ENCODE data around the gene MTRF1. TPM values are rescaled to one million over a fixed set of nuclear protein-coding genes. Genes with fewer than 3 reads are reported as not detected.

Gene MTRF1
- polyA plus RNA-seq, 2 donors, result 7.7 to 13.7 TPM

- 68 to 70% methylated on average over 6 of the region's 6 CpGs for WGBS, 2 donors
- Histone ChIP-seq H3K9me3 (ENCODE audit: control insufficient read depth in 2 of 2, insufficient read depth in 1 of 2, low read depth in 1 of 2, low read length in 1 of 2) (no peaks in the 10 kb centered on the region), H3K27ac (ENCODE audit: low read depth in 2 of 2, low read length in 1 of 2) (no peak overlapping the region), H3K27me3 (ENCODE audit: control insufficient read depth in 1 of 2, insufficient read depth in 2 of 2, low read length in 2 of 2) (no peaks in the 10 kb centered on the region), H3K36me3 (ENCODE audit: control insufficient read depth in 2 of 2, insufficient read depth in 2 of 2, low read length in 1 of 2) (no peaks in the 10 kb centered on the region), H3K4me1 (ENCODE audit: control insufficient read depth in 2 of 2, insufficient read depth in 2 of 2, low read length in 1 of 2) (no peaks in the 10 kb centered on the region), H3K4me3 (ENCODE audit: low read depth in 1 of 2, low read length in 2 of 2) (no peak overlapping the region)
These were observed 3.4 kb downstream of the MTRF1 start for GRCh38 chr13:41259875-41260501.

GRCh38 chr13:41257535-41257934 lies 5.8 kb downstream of the MTRF1 start:
- no peak overlapping the region for H3K4me3 ChIP-seq (ENCODE audit: low read depth in 1 of 2, low read length in 2 of 2)
- H3K4me1 ChIP-seq (ENCODE audit: control insufficient read depth in 2 of 2, insufficient read depth in 2 of 2, low read length in 1 of 2), result no peaks in the 10 kb centered on the region
- no peak overlapping the region for H3K27ac ChIP-seq (ENCODE audit: low read depth in 2 of 2, low read length in 1 of 2)
- H3K9me3 ChIP-seq (ENCODE audit: control insufficient read depth in 2 of 2, insufficient read depth in 1 of 2, low read depth in 1 of 2, low read length in 1 of 2), result no peaks in the 10 kb centered on the region
- H3K36me3 ChIP-seq (ENCODE audit: control insufficient read depth in 2 of 2, insufficient read depth in 2 of 2, low read length in 1 of 2), result peaks cover 0 to 3% of the 10 kb centered on the region in 2 donors
- H3K27me3 ChIP-seq (ENCODE audit: control insufficient read depth in 1 of 2, insufficient read depth in 2 of 2, low read length in 2 of 2), result no peaks in the 10 kb centered on the region

- Histone ChIP-seq H3K9me3 (ENCODE audit: control insufficient read depth in 2 of 2, insufficient read depth in 1 of 2, low read depth in 1 of 2, low read length in 1 of 2) (no peaks in the 10 kb centered on the region), H3K4me3 (ENCODE audit: low read depth in 1 of 2, low read length in 2 of 2) (no peak overlapping the region), H3K4me1 (ENCODE audit: control insufficient read depth in 2 of 2, insufficient read depth in 2 of 2, low read length in 1 of 2) (no peaks in the 10 kb centered on the region), H3K27me3 (ENCODE audit: control insufficient read depth in 1 of 2, insufficient read depth in 2 of 2, low read length in 2 of 2) (no peaks in the 10 kb centered on the region), H3K36me3 (ENCODE audit: control insufficient read depth in 2 of 2, insufficient read depth in 2 of 2, low read length in 1 of 2) (peaks cover 0 to 3% of the 10 kb centered on the region in 2 donors), H3K27ac (ENCODE audit: low read depth in 2 of 2, low read length in 1 of 2) (no peak overlapping the region)
- WGBS, 2 donors, result 70 to 94% methylated on average over 1 of the region's 1 CpG
These were observed 8.5 kb downstream of the MTRF1 start for GRCh38 chr13:41254902-41255301.

- no peak overlapping the region for H3K27ac ChIP-seq (ENCODE audit: low read depth in 2 of 2, low read length in 1 of 2)
- no peaks in the 10 kb centered on the region for H3K4me1 ChIP-seq (ENCODE audit: control insufficient read depth in 2 of 2, insufficient read depth in 2 of 2, low read length in 1 of 2)
- no peak overlapping the region for H3K4me3 ChIP-seq (ENCODE audit: low read depth in 1 of 2, low read length in 2 of 2)
- H3K9me3 ChIP-seq (ENCODE audit: control insufficient read depth in 2 of 2, insufficient read depth in 1 of 2, low read depth in 1 of 2, low read length in 1 of 2), result no peaks in the 10 kb centered on the region
- peaks cover 0 to 3% of the 10 kb centered on the region in 2 donors for H3K36me3 ChIP-seq (ENCODE audit: control insufficient read depth in 2 of 2, insufficient read depth in 2 of 2, low read length in 1 of 2)
- no peaks in the 10 kb centered on the region for H3K27me3 ChIP-seq (ENCODE audit: control insufficient read depth in 1 of 2, insufficient read depth in 2 of 2, low read length in 2 of 2)
These were observed 12.4 kb downstream of the MTRF1 start for GRCh38 chr13:41250993-41251392.

GRCh38 chr13:41246969-41247680 lies 16.3 kb downstream of the MTRF1 start:
- no peak overlapping the region for H3K27ac ChIP-seq (ENCODE audit: low read depth in 2 of 2, low read length in 1 of 2)
- H3K27me3 ChIP-seq (ENCODE audit: control insufficient read depth in 1 of 2, insufficient read depth in 2 of 2, low read length in 2 of 2), result no peaks in the 10 kb centered on the region
- H3K4me1 ChIP-seq (ENCODE audit: control insufficient read depth in 2 of 2, insufficient read depth in 2 of 2, low read length in 1 of 2), result peaks cover 0 to 2% of the 10 kb centered on the region in 2 donors
- H3K9me3 ChIP-seq (ENCODE audit: control insufficient read depth in 2 of 2, insufficient read depth in 1 of 2, low read depth in 1 of 2, low read length in 1 of 2), result no peaks in the 10 kb centered on the region
- H3K36me3 ChIP-seq (ENCODE audit: control insufficient read depth in 2 of 2, insufficient read depth in 2 of 2, low read length in 1 of 2), result no peaks in the 10 kb centered on the region
- no peak overlapping the region for H3K4me3 ChIP-seq (ENCODE audit: low read depth in 1 of 2, low read length in 2 of 2)
- 91 to 93% methylated on average over 8 of the region's 8 CpGs for WGBS, 2 donors

- no peaks in the 10 kb centered on the region for H3K36me3 ChIP-seq (ENCODE audit: control insufficient read depth in 2 of 2, insufficient read depth in 2 of 2, low read length in 1 of 2)
- no peak overlapping the region for H3K27ac ChIP-seq (ENCODE audit: low read depth in 2 of 2, low read length in 1 of 2)
- no peaks in the 10 kb centered on the region for H3K9me3 ChIP-seq (ENCODE audit: control insufficient read depth in 2 of 2, insufficient read depth in 1 of 2, low read depth in 1 of 2, low read length in 1 of 2)
- H3K27me3 ChIP-seq (ENCODE audit: control insufficient read depth in 1 of 2, insufficient read depth in 2 of 2, low read length in 2 of 2), result no peaks in the 10 kb centered on the region
- WGBS, 2 donors, result 77 to 82% methylated on average over 3 of the region's 3 CpGs
- H3K4me3 ChIP-seq (ENCODE audit: low read depth in 1 of 2, low read length in 2 of 2), result no peak overlapping the region
- peaks cover 0 to 2% of the 10 kb centered on the region in 2 donors for H3K4me1 ChIP-seq (ENCODE audit: control insufficient read depth in 2 of 2, insufficient read depth in 2 of 2, low read length in 1 of 2)
These were observed 18.8 kb downstream of the MTRF1 start for GRCh38 chr13:41244556-41244955.

- Histone ChIP-seq H3K9me3 (ENCODE audit: control insufficient read depth in 2 of 2, insufficient read depth in 1 of 2, low read depth in 1 of 2, low read length in 1 of 2) (no peaks in the 10 kb centered on the region), H3K27ac (ENCODE audit: low read depth in 2 of 2, low read length in 1 of 2) (no peak overlapping the region), H3K4me1 (ENCODE audit: control insufficient read depth in 2 of 2, insufficient read depth in 2 of 2, low read length in 1 of 2) (peaks cover 0 to 2% of the 10 kb centered on the region in 2 donors), H3K27me3 (ENCODE audit: control insufficient read depth in 1 of 2, insufficient read depth in 2 of 2, low read length in 2 of 2) (no peaks in the 10 kb centered on the region), H3K4me3 (ENCODE audit: low read depth in 1 of 2, low read length in 2 of 2) (no peak overlapping the region), H3K36me3 (ENCODE audit: control insufficient read depth in 2 of 2, insufficient read depth in 2 of 2, low read length in 1 of 2) (no peaks in the 10 kb centered on the region)
- 91 to 92% methylated on average over 4 of the region's 4 CpGs for WGBS, 2 donors
These were observed 21.8 kb downstream of the MTRF1 start for GRCh38 chr13:41241626-41242025.

- 65 to 87% methylated on average over 1 of the region's 1 CpG for WGBS, 2 donors
- Histone ChIP-seq H3K36me3 (ENCODE audit: control insufficient read depth in 2 of 2, insufficient read depth in 2 of 2, low read length in 1 of 2) (peaks cover 0 to 2% of the 10 kb centered on the region in 2 donors), H3K9me3 (ENCODE audit: control insufficient read depth in 2 of 2, insufficient read depth in 1 of 2, low read depth in 1 of 2, low read length in 1 of 2) (no peaks in the 10 kb centered on the region), H3K4me3 (ENCODE audit: low read depth in 1 of 2, low read length in 2 of 2) (no peak overlapping the region), H3K27ac (ENCODE audit: low read depth in 2 of 2, low read length in 1 of 2) (no peak overlapping the region), H3K27me3 (ENCODE audit: control insufficient read depth in 1 of 2, insufficient read depth in 2 of 2, low read length in 2 of 2) (no peaks in the 10 kb centered on the region), H3K4me1 (ENCODE audit: control insufficient read depth in 2 of 2, insufficient read depth in 2 of 2, low read length in 1 of 2) (no peaks in the 10 kb centered on the region)
These were observed 27.0 kb downstream of the MTRF1 start for GRCh38 chr13:41236369-41236768.

GRCh38 chr13:41232578-41233480 lies 30.5 kb downstream of the MTRF1 start:
- no peaks in the 10 kb centered on the region for H3K9me3 ChIP-seq (ENCODE audit: control insufficient read depth in 2 of 2, insufficient read depth in 1 of 2, low read depth in 1 of 2, low read length in 1 of 2)
- H3K27me3 ChIP-seq (ENCODE audit: control insufficient read depth in 1 of 2, insufficient read depth in 2 of 2, low read length in 2 of 2), result no peaks in the 10 kb centered on the region
- 76 to 80% methylated on average over 4 of the region's 4 CpGs for WGBS, 2 donors
- no peak overlapping the region for H3K27ac ChIP-seq (ENCODE audit: low read depth in 2 of 2, low read length in 1 of 2)
- no peak overlapping the region for H3K4me3 ChIP-seq (ENCODE audit: low read depth in 1 of 2, low read length in 2 of 2)
- H3K36me3 ChIP-seq (ENCODE audit: control insufficient read depth in 2 of 2, insufficient read depth in 2 of 2, low read length in 1 of 2), result peaks cover 0 to 2% of the 10 kb centered on the region in 2 donors
- H3K4me1 ChIP-seq (ENCODE audit: control insufficient read depth in 2 of 2, insufficient read depth in 2 of 2, low read length in 1 of 2), result no peaks in the 10 kb centered on the region
